ENCODE results near the gene FARP2.
"Not testable (repeated sequence)": the region's sequence is repeated elsewhere in the genome, so short reads cannot be mapped to it uniquely, and the experiment has no call there.

Gene FARP2

GRCh38 chr2:241355983-241356870 lies at the start of gene FARP2:
Gene FARP2, plus strand, starts transcription at chr2:241356285. Its CDS starts 16,823 bp downstream, at chr2:241373108.
- DNase-seq (ENCODE audit: low read depth in 4 of 4, low spot score in 1 of 4): peak; percentile 91 to 97 (median 95)

GRCh38 chr2:241307055-241307454 lies 49.0 kb upstream of the FARP2 start:
- no peak for DNase-seq (ENCODE audit: low read depth in 4 of 4, low spot score in 1 of 4)

GRCh38 chr2:241308267-241308666 lies 47.8 kb upstream of the FARP2 start:
- DNase-seq (ENCODE audit: low read depth in 4 of 4, low spot score in 1 of 4): no peak

GRCh38 chr2:241308832-241309500 lies 47.1 kb upstream of the FARP2 start:
- no peak for DNase-seq (ENCODE audit: low read depth in 4 of 4, low spot score in 1 of 4)

GRCh38 chr2:241309684-241310117 lies 46.4 kb upstream of the FARP2 start:
- DNase-seq (ENCODE audit: low read depth in 4 of 4, low spot score in 1 of 4): peak in 3 of 4 experiments; percentile 23 to 48 (median 41)

- no peak for DNase-seq (ENCODE audit: low read depth in 4 of 4, low spot score in 1 of 4)
Measured at GRCh38 chr2:241310917-241311566, 45.0 kb upstream of the FARP2 start.

- no peak for DNase-seq (ENCODE audit: low read depth in 4 of 4, low spot score in 1 of 4)
Measured at GRCh38 chr2:241312082-241312481, 44.0 kb upstream of the FARP2 start.

GRCh38 chr2:241313543-241314095 lies 42.5 kb upstream of the FARP2 start:
- no peak for DNase-seq (ENCODE audit: low read depth in 4 of 4, low spot score in 1 of 4)

- DNase-seq (ENCODE audit: low read depth in 4 of 4, low spot score in 1 of 4): no peak
Measured at GRCh38 chr2:241314226-241315092, 41.6 kb upstream of the FARP2 start.

- DNase-seq (ENCODE audit: low read depth in 4 of 4, low spot score in 1 of 4): peak; percentile 100
Measured at GRCh38 chr2:241315093-241315878, 40.8 kb upstream of the FARP2 start, which contains the start of gene HDLBP. Gene HDLBP, minus strand, starts transcription at chr2:241315672. Its CDS starts 48,803 bp downstream, at chr2:241266869.

- peak; percentile 50 to 60 (median 57) for DNase-seq (ENCODE audit: low read depth in 4 of 4, low spot score in 1 of 4)
Measured at GRCh38 chr2:241315879-241316631, 40.0 kb upstream of the FARP2 start, which contains the start of gene SEPTIN2. Gene SEPTIN2, plus strand, starts transcription at chr2:241315925. Its CDS starts 8,308 bp downstream, at chr2:241324233.

- no peak for DNase-seq (ENCODE audit: low read depth in 4 of 4, low spot score in 1 of 4)
Measured at GRCh38 chr2:241316825-241317224, 39.3 kb upstream of the FARP2 start.

GRCh38 chr2:241317391-241317790 lies 38.7 kb upstream of the FARP2 start:
- DNase-seq (ENCODE audit: low read depth in 4 of 4, low spot score in 1 of 4): no peak

GRCh38 chr2:241318830-241319229 lies 37.3 kb upstream of the FARP2 start:
- not testable (repeated sequence) for DNase-seq (ENCODE audit: low read depth in 4 of 4, low spot score in 1 of 4)

GRCh38 chr2:241320394-241320793 lies 35.7 kb upstream of the FARP2 start:
- DNase-seq (ENCODE audit: low read depth in 4 of 4, low spot score in 1 of 4): no peak

- DNase-seq (ENCODE audit: low read depth in 4 of 4, low spot score in 1 of 4): no peak
Measured at GRCh38 chr2:241321033-241321432, 35.1 kb upstream of the FARP2 start.

GRCh38 chr2:241321886-241322285 lies 34.2 kb upstream of the FARP2 start:
- DNase-seq (ENCODE audit: low read depth in 4 of 4, low spot score in 1 of 4): no peak

- no peak for DNase-seq (ENCODE audit: low read depth in 4 of 4, low spot score in 1 of 4)
Measured at GRCh38 chr2:241323778-241324177, 32.3 kb upstream of the FARP2 start.

- no peak for DNase-seq (ENCODE audit: low read depth in 4 of 4, low spot score in 1 of 4)
Measured at GRCh38 chr2:241324775-241325174, 31.3 kb upstream of the FARP2 start.

Data from stimulated activated CD4-positive, alpha-beta T cell treated with anti-CD3 and anti-CD28 coated beads, Interleukin-1b, Interleukin-23, amount 100 ng/mL, for 24 hours (primary cell).